Loucy (cell line): ENCODE measurements around the gene DCDC2B.

Experiments
- H2AFZ ChIP-seq: fragments of 200-600 bp; sonication (generic); 2 replicates; pipeline ENCODE4 v1.6.0; 2016; ENCODE audit warnings: antibody characterized with exemption, mild to moderate bottlenecking, low read length, moderate library complexity
- H3F3A ChIP-seq: fragments of 200-600 bp; 2 replicates; pipeline ENCODE4 v1.6.0; 2016; ENCODE audit warnings: antibody characterized with exemption, low read depth, mild to moderate bottlenecking
- H3K27me3 ChIP-seq: fragments of 200-600 bp; sonication (generic); 2 replicates; pipeline ENCODE4 v1.6.1; 2014; ENCODE audit warnings: low read length, mild to moderate bottlenecking; ENCODE audit not compliant: insufficient read depth, poor library complexity, severe bottlenecking
- H3K36me3 ChIP-seq: fragments of 200-600 bp; sonication (generic); 2 replicates; pipeline ENCODE4 v1.6.1; 2016; ENCODE audit warnings: low read length; ENCODE audit not compliant: insufficient read depth
- H3K4me1 ChIP-seq: fragments of 200-600 bp; sonication (generic); 2 replicates; pipeline ENCODE4 v1.5.1; 2014; ENCODE audit warnings: low read length, mild to moderate bottlenecking; ENCODE audit not compliant: insufficient read depth, poor library complexity, severe bottlenecking
- H3K4me2 ChIP-seq: fragments of 200-600 bp; sonication (generic); 2 replicates; pipeline ENCODE4 v1.6.0; 2014; ENCODE audit warnings: antibody characterized with exemption, low read length, low read depth, mild to moderate bottlenecking; ENCODE audit not compliant: poor library complexity, severe bottlenecking
- H3K4me3 ChIP-seq: fragments of 200-600 bp; sonication (generic); 2 replicates; pipeline ENCODE4 v1.5.1; 2014; ENCODE audit warnings: low read length, mild to moderate bottlenecking, mixed read lengths; ENCODE audit not compliant: poor library complexity, severe bottlenecking
- H3K79me2 ChIP-seq: fragments of 200-600 bp; sonication (generic); 2 replicates; pipeline ENCODE4 v1.6.1; 2014; ENCODE audit warnings: low read length; ENCODE audit not compliant: insufficient read depth
- H3K9ac ChIP-seq: fragments of 200-600 bp; sonication (generic); 2 replicates; pipeline ENCODE4 v1.6.0; 2014; ENCODE audit warnings: mild to moderate bottlenecking, low read depth, low read length, moderate library complexity; ENCODE audit not compliant: poor library complexity, severe bottlenecking
- H3K9me2 ChIP-seq: fragments of 200-600 bp; sonication (generic); replicated peaks from 2 replicates; pipeline ENCODE4 v1.6.1; 2016; ENCODE audit warnings: low read depth, low read length, mixed read lengths
- H3K9me3 ChIP-seq: fragments of 200-600 bp; sonication (generic); 2 replicates; pipeline ENCODE4 v1.6.1; 2014; ENCODE audit warnings: mild to moderate bottlenecking, antibody characterized with exemption, low read length, low read depth; ENCODE audit not compliant: insufficient read depth
- H4K20me1 ChIP-seq: fragments of 200-600 bp; sonication (generic); 2 replicates; pipeline ENCODE4 v1.6.0; 2014; ENCODE audit warnings: antibody characterized with exemption, low read length, mild to moderate bottlenecking; ENCODE audit not compliant: insufficient read depth, poor library complexity, severe bottlenecking
- CTCF ChIP-seq: fragments of 200-600 bp; sonication (generic); conservative IDR thresholded peaks from 2 replicates; pipeline ENCODE4 v1.5.1; 2014; ENCODE audit warnings: mild to moderate bottlenecking, antibody characterized with exemption, low read length
- EZH2phosphoT487 ChIP-seq: fragments of 200-600 bp; IDR thresholded peaks from 2 replicates; pipeline ENCODE4 v1.6.1; 2018; ENCODE audit warnings: antibody characterized with exemption, mild to moderate bottlenecking, moderate library complexity, borderline replicate concordance

The DCDC2B gene

GRCh38 chr1:32199717-32200072 is 9.2 kb upstream of the DCDC2B start:
- H2AFZ ChIP-seq: no peak overlapping the region
- H3K27me3 ChIP-seq: no peaks in the 10 kb centered on the region
- no peaks in the 10 kb centered on the region for H3K9me2 ChIP-seq
- peaks cover 20% of the 10 kb centered on the region; the same call in 1 of the 2 replicates for H3K36me3 ChIP-seq
- peaks cover 61% of the 10 kb centered on the region for H3K4me1 ChIP-seq
- H3F3A ChIP-seq: peaks cover 4% of the 10 kb centered on the region; the same call in 1 of the 2 replicates
- peaks cover 41% of the 10 kb centered on the region for H4K20me1 ChIP-seq
- TF ChIP-seq CTCF: no peak
- no peak for TF ChIP-seq EZH2phosphoT487
- peak overlapping the region; percentile 71 for H3K9ac ChIP-seq
- H3K4me3 ChIP-seq: peak overlapping the region; percentile 81
- H3K79me2 ChIP-seq: peaks cover 11% of the 10 kb centered on the region; the same call in 1 of the 2 replicates
- H3K4me2 ChIP-seq: peak overlapping the region; percentile 93
- no peaks in the 10 kb centered on the region for H3K9me3 ChIP-seq

GRCh38 chr1:32200226-32201010 is 8.5 kb upstream of the DCDC2B start, which contains the start of gene CCDC28B:
TSS of gene CCDC28B (plus strand) at chr1:32200595. CDS start at chr1:32201936, 1,341 bp downstream.
- Histone ChIP-seq H3K27me3 (no peaks in the 10 kb centered on the region), H3F3A (peaks cover 3% of the 10 kb centered on the region; the same call in 1 of the 2 replicates), H3K9ac (peak within 1 kb of the TSS; percentile 71), H3K4me3 (peak within 1 kb of the TSS; percentile 81), H3K36me3 (peaks cover 13% of the 10 kb centered on the region; the same call in 1 of the 2 replicates), H3K9me2 (no peaks in the 10 kb centered on the region), H3K4me2 (peak within 1 kb of the TSS; percentile 93), H3K79me2 (peaks cover 11% of the 10 kb centered on the region; the same call in 1 of the 2 replicates), H3K9me3 (no peaks in the 10 kb centered on the region), H4K20me1 (peaks cover 34% of the 10 kb centered on the region), H3K4me1 (peaks cover 55% of the 10 kb centered on the region), H2AFZ (peak within 1 kb of the TSS; percentile 74)
- TF ChIP-seq CTCF (no peak), EZH2phosphoT487 (no peak)

- H3K9ac ChIP-seq: peak overlapping the region; percentile 71
- peak overlapping the region; percentile 74 for H2AFZ ChIP-seq
- H3K9me3 ChIP-seq: no peaks in the 10 kb centered on the region
- H3K4me2 ChIP-seq: peak overlapping the region; percentile 93
- peaks cover 51% of the 10 kb centered on the region for H3K4me1 ChIP-seq
- no peaks in the 10 kb centered on the region for H3K27me3 ChIP-seq
- TF ChIP-seq EZH2phosphoT487 (no peak), CTCF (0 out of 2 replicates have a peak, but pooled peaks have one; percentile 12)
- peaks cover 11% of the 10 kb centered on the region; the same call in 1 of the 2 replicates for H3K79me2 ChIP-seq
- H3K4me3 ChIP-seq: peak overlapping the region; percentile 81
- H3K36me3 ChIP-seq: peaks cover 9% of the 10 kb centered on the region; the same call in 1 of the 2 replicates
- H3K9me2 ChIP-seq: no peaks in the 10 kb centered on the region
- H3F3A ChIP-seq: no peaks in the 10 kb centered on the region; the same call in 1 of the 2 replicates
- peaks cover 28% of the 10 kb centered on the region for H4K20me1 ChIP-seq
Measured at GRCh38 chr1:32201011-32201855, 7.7 kb upstream of the DCDC2B start.
